B cell (primary cell): ENCODE data around the gene TOMM70.

Experiments
- CTCF ChIP-seq: fragments of 200-600 bp; IDR thresholded peaks from one replicate; pipeline ENCODE4 v1.8.0; 2022; ENCODE audit warnings: antibody characterized with exemption, mild to moderate bottlenecking
- EZH2 ChIP-seq: IDR thresholded peaks from 2 replicates; pipeline ENCODE4 v1.6.1; 2012; ENCODE audit warnings: borderline replicate concordance, low read depth, mild to moderate bottlenecking, moderate library complexity, low read length; ENCODE audit not compliant: insufficient read depth, poor library complexity, severe bottlenecking

- TF ChIP-seq CTCF (no peak), EZH2 (no peak)
Observed at GRCh38 chr3:100330651-100331050, 70.2 kb downstream of the TOMM70 start.
